Stomach smooth muscle (tissue), 2 donors: Measurements from ENCODE around the gene FAR2.

ENCODE experiments used
- H3K27ac ChIP-seq: one replicate; pipeline ENCODE4 v1.7.0; 2013; ENCODE audit warnings: mild to moderate bottlenecking, low read length, inconsistent platforms
- H3K27me3 ChIP-seq, 2 donors: one replicate each; pipeline ENCODE4 v1.7.0; 2013; ENCODE audit warnings: low read length in 2 of 2; ENCODE audit not compliant: insufficient read depth in 2 of 2, control insufficient read depth in 1 of 2
- H3K36me3 ChIP-seq, 2 donors: one replicate each; pipeline ENCODE4 v1.7.0; 2013; ENCODE audit warnings: low read length in 2 of 2; ENCODE audit not compliant: control insufficient read depth in 2 of 2, insufficient read depth in 2 of 2
- H3K4me1 ChIP-seq: one replicate; pipeline ENCODE4 v1.7.0; 2013; ENCODE audit warnings: low read length; ENCODE audit not compliant: control insufficient read depth, insufficient read depth
- H3K4me3 ChIP-seq, 2 donors: one replicate each; pipeline ENCODE4 v1.7.0; 2013; ENCODE audit warnings: low read length in 2 of 2
- H3K9ac ChIP-seq, 2 donors: one replicate each; pipeline ENCODE4 v1.7.0; 2013; ENCODE audit warnings: low read length in 2 of 2, mild to moderate bottlenecking in 1 of 2
- H3K9me3 ChIP-seq, 2 donors: one replicate each; pipeline ENCODE4 v1.7.0; 2013; ENCODE audit warnings: low read length in 2 of 2; ENCODE audit not compliant: control insufficient read depth in 2 of 2
- donor health status: healthy.
- donor health status: Pancreatic carcinoma.

Gene FAR2

DNA sequence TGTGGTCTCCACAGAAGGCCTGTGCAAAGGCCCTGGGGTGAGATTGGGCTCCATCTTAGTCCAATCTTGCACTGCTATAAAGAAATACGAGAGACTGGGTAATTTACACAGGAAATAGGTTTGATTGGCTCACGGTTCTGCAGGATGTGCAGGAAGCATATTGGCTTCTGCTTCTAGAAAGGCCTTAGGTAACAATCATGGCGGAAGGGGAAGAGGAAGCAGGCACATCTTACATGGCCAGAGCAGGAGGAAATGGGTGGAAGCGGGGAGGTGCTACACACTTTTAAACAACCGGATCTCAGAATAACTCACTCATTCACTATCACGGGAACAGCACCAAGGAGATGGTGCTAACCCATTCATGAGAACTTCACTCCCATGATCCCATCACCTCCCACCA, 55.4 kb downstream of the FAR2 start:
- Histone ChIP-seq H3K27me3 (no peaks in the 10 kb centered on the region), H3K27ac (no peak overlapping the region), H3K36me3 (no peaks in the 10 kb centered on the region), H3K9ac (no peak overlapping the region), H3K4me3 (no peak overlapping the region), H3K4me1 (no peaks in the 10 kb centered on the region), H3K9me3 (no peaks in the 10 kb centered on the region)

DNA sequence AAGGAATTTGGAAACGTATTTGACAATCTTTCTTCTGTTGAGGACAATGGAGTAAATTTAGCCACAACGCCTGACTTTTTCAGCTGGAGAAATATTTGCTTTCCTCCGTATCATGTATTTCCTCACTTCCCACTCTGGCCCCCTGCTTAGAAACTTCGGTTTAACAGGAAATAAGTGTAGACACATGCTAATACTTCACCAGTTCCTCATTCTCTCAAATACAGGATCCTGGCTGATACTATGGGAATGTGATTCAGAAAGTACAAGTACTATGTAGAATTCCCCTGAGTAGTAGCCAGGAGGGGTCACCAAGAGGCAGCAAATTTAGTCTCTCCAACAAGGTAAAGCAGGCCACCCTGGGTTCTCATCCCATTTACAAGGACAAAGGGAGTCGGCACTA, 58.0 kb downstream of the FAR2 start:
- Histone ChIP-seq H3K9me3 (no peaks in the 10 kb centered on the region), H3K4me1 (no peaks in the 10 kb centered on the region), H3K27ac (no peak overlapping the region), H3K9ac (no peak overlapping the region), H3K4me3 (no peak overlapping the region), H3K36me3 (no peaks in the 10 kb centered on the region), H3K27me3 (no peaks in the 10 kb centered on the region)

DNA sequence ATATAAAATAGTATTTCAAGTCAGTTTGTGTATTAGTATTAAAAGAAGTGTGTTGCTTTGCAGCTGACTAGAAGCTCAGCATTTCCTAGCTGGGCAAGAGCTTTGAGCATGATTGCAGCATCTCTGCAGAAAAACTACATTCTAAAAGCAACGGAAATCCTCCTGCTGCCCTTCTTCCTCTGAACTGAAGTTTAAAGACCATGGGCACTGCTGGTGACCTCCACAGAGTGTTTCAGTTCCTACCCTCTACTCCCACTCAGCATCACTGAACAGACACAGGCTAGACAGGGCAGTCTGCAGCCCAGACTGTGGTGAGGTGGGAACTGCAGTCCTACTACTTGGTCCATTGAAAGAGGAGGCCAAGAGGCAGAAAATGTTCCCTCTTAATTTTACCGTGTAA, 59.0 kb downstream of the FAR2 start:
- Histone ChIP-seq H3K36me3 (no peaks in the 10 kb centered on the region), H3K4me3 (no peak overlapping the region), H3K4me1 (no peaks in the 10 kb centered on the region), H3K27ac (no peak overlapping the region), H3K9me3 (no peaks in the 10 kb centered on the region), H3K27me3 (no peaks in the 10 kb centered on the region), H3K9ac (no peak overlapping the region)

GRCh38 chr12:29208936-29209701, 60.0 kb downstream of the FAR2 start:
- Histone ChIP-seq H3K9ac (no peak overlapping the region), H3K4me1 (no peaks in the 10 kb centered on the region), H3K27ac (no peak overlapping the region)

GRCh38 chr12:29211696-29212095, 62.6 kb downstream of the FAR2 start:
- Histone ChIP-seq H3K27me3 (no peaks in the 10 kb centered on the region), H3K36me3 (no peaks in the 10 kb centered on the region), H3K9ac (no peak overlapping the region), H3K4me1 (no peaks in the 10 kb centered on the region), H3K27ac (no peak overlapping the region), H3K4me3 (no peak overlapping the region), H3K9me3 (no peaks in the 10 kb centered on the region)

More at GRCh38 chr12:29208936-29209701, 60.0 kb downstream of the FAR2 start:
- Histone ChIP-seq H3K27me3 (no peaks in the 10 kb centered on the region), H3K9me3 (no peaks in the 10 kb centered on the region), H3K4me3 (no peak overlapping the region), H3K36me3 (no peaks in the 10 kb centered on the region)

GRCh38 chr12:29212682-29213403, 63.8 kb downstream of the FAR2 start:
- H3K27me3 ChIP-seq = no peaks in the 10 kb centered on the region
- H3K9me3 ChIP-seq = no peaks in the 10 kb centered on the region
- H3K4me1 ChIP-seq = no peaks in the 10 kb centered on the region
- H3K27ac ChIP-seq = no peak overlapping the region
- H3K4me3 ChIP-seq = no peak overlapping the region
- no peaks in the 10 kb centered on the region for H3K36me3 ChIP-seq
- no peak overlapping the region for H3K9ac ChIP-seq

GRCh38 chr12:29216266-29216665, 67.2 kb downstream of the FAR2 start:
- no peaks in the 10 kb centered on the region for H3K4me1 ChIP-seq
- H3K27ac ChIP-seq = no peak overlapping the region

DNA sequence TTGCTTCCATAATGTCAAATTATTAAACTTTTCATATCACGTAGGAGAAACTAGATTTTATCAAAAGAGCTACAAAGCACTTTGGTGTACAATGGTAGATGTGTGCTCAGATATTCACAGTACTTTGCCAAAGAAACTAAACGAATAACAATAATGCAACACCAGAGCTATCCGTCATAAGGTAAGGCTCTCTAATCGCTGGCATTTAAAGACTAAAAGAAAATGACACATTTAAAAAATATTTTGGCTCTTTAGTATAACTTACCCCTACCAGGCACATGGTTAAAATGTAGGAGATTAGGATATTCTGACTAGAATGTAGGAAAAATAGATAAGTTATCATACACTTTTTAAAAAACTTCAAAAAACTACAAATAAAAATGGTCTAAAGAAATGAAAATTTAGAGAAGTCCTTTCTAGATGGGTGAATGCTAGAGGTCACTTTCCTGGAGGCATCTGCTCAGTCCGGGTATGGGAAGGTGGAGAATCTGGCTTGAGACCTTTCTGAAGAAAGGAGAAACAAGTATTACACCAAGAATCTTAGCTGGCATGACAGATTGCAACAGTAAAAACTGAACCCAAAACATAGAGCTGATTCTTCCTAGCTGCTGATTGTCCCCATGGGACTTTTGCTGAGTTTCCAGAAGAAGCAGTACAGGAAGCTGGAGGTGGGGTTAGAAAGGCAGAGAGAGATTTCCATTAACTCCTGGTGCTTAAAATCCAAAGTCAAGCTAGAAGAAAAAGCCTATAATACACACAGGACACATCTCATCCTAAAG, 67.9 kb downstream of the FAR2 start:
- H3K27ac ChIP-seq = no peak overlapping the region
- no peaks in the 10 kb centered on the region for H3K27me3 ChIP-seq
- H3K9ac ChIP-seq = no peak overlapping the region
- no peaks in the 10 kb centered on the region for H3K4me1 ChIP-seq
- peaks cover 0 to 3% of the 10 kb centered on the region in 2 donors for H3K9me3 ChIP-seq
- H3K36me3 ChIP-seq = no peaks in the 10 kb centered on the region
- no peak overlapping the region for H3K4me3 ChIP-seq

More at GRCh38 chr12:29216266-29216665, 67.2 kb downstream of the FAR2 start:
- no peak overlapping the region for H3K9ac ChIP-seq
- no peak overlapping the region for H3K4me3 ChIP-seq
- H3K36me3 ChIP-seq = no peaks in the 10 kb centered on the region
- H3K27me3 ChIP-seq = no peaks in the 10 kb centered on the region
- H3K9me3 ChIP-seq = peaks cover 0 to 1% of the 10 kb centered on the region in 2 donors

DNA sequence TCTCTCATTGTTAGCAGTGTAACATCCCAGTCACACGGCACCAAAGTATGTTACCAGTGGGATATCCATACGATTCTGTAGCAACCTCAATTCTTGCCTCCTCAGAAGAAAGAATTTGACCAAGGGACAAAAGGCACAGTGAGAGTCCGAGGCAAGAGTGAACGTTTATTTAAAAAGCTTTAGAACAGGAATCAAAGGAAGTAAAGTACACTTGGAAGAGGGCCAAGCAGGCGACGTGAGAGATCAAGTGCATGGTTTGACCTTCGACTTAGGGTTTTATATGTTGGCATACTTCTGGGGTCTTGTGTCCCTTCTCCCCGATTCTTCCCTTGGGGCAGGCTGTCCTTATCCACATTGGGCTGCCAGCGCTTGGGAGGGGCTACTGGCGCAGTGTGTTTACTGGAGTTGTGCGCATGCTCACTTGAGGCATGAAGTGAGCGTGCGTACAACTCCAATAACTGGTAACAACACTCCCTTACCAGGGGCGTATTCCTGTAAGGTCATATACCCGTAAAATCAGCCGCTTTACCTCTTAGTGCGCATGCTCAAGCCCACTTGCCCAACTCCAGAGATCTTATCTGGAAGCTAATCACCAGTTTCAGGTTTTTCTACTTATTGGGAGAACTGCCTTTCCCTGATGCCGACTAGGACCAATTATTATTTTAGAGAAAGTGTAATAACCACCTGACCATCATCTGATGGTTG, 71.7 kb downstream of the FAR2 start:
- Histone ChIP-seq H3K36me3 (no peaks in the 10 kb centered on the region), H3K9ac (no peak overlapping the region), H3K9me3 (peaks cover 0 to 7% of the 10 kb centered on the region in 2 donors), H3K27me3 (no peaks in the 10 kb centered on the region), H3K27ac (no peak overlapping the region), H3K4me3 (no peak overlapping the region), H3K4me1 (no peaks in the 10 kb centered on the region)

DNA sequence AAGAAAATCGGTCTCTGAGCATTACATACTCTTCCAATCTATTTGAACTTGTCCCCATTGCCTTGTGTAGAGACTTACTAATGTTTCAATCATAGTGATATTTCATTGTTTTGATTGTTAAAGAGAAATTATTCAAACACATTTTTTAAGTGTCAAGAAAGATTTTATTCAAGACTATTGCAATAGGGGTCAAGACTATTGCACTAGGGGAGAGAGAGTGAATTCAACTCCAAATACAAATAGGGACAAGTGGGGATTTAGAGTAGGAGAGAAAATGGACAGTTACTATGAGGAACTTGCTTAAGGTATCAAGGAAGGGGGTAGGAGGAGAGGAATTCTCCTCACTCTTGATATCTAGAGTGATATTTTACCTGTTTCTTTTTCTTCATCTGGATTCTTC, 73.1 kb downstream of the FAR2 start:
- no peak overlapping the region for H3K9ac ChIP-seq
- peaks cover 0 to 7% of the 10 kb centered on the region in 2 donors for H3K9me3 ChIP-seq
- H3K4me3 ChIP-seq = no peak overlapping the region

More for the DNA sequence above, 73.1 kb downstream of the FAR2 start:
- Histone ChIP-seq H3K4me1 (no peaks in the 10 kb centered on the region), H3K36me3 (no peaks in the 10 kb centered on the region), H3K27ac (no peak overlapping the region), H3K27me3 (no peaks in the 10 kb centered on the region)
